Measurements from ENCODE around the gene ABCA7. TPM values are rescaled to one million over a fixed set of nuclear protein-coding genes. Genes with fewer than 3 reads are reported as not detected.

The ABCA7 gene
- total and polyA plus RNA-seq, 3 donors from 2014 or later = 7.3 to 14.6 (median 12.1) TPM

DNA sequence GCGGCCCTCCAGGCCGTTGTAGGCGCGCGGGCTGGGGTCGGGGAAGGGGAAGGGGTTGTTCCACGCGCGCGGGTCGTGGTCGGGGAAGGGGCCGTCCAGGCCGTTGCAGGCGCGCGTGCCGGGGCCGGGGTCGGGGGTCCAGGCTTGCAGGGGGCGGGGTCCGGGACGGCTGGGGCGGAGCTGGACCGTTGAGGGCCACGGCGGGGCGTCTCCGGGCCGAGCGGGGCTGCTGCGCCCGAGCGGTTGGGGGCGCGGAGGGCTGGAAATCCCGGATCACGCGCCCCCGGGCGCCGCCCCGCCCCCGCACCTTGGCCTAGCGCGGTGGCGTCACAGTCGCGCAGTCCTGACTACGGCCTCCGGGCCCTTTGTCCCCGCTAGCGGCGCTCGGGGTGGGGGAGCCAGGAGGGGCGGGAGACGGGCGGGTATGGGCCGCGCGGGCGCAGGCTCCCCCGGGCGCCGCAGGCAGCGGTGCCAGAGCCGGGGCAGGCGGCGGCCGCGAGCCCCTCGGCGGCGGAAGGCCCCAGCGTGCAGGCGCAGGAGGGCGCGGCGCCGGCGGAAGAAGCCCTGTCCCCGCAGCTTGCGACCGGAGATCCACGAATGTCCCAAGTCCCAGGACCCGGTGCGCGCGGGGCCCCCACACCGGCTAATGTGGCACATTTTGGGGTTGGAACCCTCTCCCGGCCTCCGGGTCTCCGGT, 64.6 kb downstream of the ABCA7 start:
- no peak for TF ChIP-seq POLR2A (IDR thresholded peaks at IDR 0.05)
- TF ChIP-seq, protein P1, sequence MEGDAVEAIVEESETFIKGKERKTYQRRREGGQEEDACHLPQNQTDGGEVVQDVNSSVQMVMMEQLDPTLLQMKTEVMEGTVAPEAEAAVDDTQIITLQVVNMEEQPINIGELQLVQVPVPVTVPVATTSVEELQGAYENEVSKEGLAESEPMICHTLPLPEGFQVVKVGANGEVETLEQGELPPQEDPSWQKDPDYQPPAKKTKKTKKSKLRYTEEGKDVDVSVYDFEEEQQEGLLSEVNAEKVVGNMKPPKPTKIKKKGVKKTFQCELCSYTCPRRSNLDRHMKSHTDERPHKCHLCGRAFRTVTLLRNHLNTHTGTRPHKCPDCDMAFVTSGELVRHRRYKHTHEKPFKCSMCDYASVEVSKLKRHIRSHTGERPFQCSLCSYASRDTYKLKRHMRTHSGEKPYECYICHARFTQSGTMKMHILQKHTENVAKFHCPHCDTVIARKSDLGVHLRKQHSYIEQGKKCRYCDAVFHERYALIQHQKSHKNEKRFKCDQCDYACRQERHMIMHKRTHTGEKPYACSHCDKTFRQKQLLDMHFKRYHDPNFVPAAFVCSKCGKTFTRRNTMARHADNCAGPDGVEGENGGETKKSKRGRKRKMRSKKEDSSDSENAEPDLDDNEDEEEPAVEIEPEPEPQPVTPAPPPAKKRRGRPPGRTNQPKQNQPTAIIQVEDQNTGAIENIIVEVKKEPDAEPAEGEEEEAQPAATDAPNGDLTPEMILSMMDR (IDR thresholded peaks at IDR 0.05) = peak in 1 of 3 experiments; percentile 7
- 1% methylated on average over 47 of the region's 93 CpGs; no CpG with 5 or more reads in 1 of the 2 donors for WGBS, 2 donors
- H3K27ac ChIP-seq = peak overlapping the region; percentile 97 to 99
- H3K4me3 ChIP-seq = peak overlapping the region; percentile 88 to 89
- peaks cover 40% of the 10 kb centered on the region for H3K4me1 ChIP-seq
- DNase-seq = peak; percentile 78
- no peaks in the 10 kb centered on the region for H3K27me3 ChIP-seq
- H3K9me3 ChIP-seq = no peaks in the 10 kb centered on the region
- intact Hi-C loops (cut with DNase I; ENCODE audit: low total_unique reads) = no loop called here
- H3K36me3 ChIP-seq (ENCODE audit: low read depth, missing control alignments) = no peaks in the 10 kb centered on the region

DNA sequence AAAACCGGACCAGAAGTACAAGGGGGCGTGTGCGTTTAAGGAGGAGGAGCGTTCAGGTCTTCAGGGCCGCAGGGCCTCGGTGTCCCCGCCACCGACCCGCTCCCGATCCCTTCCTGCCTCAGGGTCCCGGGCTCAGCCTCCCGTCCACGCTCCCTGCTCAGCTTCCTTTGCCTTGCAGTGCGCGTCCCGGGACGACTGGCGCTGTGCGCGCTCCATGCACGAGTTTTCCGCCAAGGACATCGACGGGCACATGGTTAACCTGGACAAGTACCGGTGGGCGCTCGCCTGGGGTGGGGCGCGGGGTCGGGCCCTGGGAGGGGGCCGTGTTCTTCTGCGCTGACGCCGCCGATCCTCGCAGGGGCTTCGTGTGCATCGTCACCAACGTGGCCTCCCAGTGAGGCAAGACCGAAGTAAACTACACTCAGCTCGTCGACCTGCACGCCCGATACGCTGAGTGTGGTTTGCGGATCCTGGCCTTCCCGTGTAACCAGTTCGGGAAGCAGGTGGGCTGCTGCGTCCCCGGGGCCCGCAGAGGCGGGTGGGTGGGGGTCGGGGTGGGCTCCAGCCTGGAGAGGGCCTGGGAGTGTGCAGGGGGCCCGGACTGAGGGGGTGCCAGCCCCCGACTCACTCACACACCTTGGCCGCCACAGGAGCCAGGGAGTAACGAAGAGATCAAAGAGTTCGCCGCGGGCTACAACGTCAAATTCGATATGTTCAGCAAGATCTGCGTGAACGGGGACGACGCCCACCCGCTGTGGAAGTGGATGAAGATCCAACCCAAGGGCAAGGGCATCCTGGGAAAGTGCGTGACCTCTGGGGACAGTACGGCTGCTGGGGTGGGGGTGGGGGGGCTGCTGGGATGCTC, 65.3 kb downstream of the ABCA7 start:
- Histone ChIP-seq H3K9me3 (no peaks in the 10 kb centered on the region), H3K27me3 (no peaks in the 10 kb centered on the region), H3K36me3 (ENCODE audit: low read depth, missing control alignments) (no peaks in the 10 kb centered on the region), H3K27ac (peak overlapping the region; percentile 97 to 99), H3K4me3 (peak overlapping the region; percentile 88 to 89), H3K4me1 (peaks cover 40% of the 10 kb centered on the region)
- 35 to 46% methylated on average over 13 to 68 of the region's 69 CpGs for WGBS, 2 donors
- TF ChIP-seq, protein P1 (IDR thresholded peaks at IDR 0.05) = no peak
- no peak for TF ChIP-seq POLR2A (IDR thresholded peaks at IDR 0.05)
- no peak for DNase-seq
- intact Hi-C loops (cut with DNase I; ENCODE audit: low total_unique reads) = no loop called here

DNA sequence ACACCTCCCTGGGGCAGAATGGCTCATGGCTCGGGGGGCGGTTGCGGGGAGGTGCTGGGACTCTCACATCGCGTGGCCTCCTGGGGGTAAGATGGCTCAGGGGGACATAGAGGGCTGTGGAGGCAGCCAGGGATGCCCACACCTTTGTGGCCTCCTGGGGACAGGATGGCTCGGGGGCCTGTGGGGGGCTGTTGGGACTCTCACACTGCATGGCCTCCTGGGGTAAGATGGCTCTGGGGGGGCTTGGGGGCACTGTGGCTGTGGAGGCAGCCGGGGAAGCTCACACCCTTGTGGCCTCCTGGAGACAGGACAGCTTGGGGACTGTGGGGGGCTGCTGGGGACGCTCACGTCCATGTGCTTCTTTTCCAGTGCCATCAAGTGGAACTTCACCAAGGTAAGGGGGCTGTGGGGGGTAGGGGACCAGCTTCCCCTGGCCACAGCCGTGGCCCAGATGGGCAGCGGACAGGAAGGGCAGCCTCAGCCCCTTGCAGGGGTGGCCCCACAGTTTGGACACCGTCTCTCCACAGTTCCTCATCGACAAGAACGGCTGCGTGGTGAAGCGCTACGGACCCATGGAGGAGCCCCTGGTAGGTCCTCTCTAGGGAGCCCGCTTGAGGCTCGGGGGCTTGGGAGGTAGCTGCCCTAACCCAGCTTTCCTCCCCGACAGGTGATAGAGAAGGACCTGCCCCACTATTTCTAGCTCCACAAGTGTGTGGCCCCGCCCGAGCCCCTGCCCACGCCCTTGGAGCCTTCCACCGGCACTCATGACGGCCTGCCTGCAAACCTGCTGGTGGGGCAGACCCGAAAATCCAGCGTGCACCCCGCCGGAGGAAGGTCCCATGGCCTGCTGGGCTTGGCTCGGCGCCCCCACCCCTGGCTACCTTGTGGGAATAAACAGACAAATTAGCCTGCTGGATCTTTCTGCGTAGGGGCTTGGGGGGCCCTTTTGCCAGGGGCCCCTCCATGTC, 66.2 kb downstream of the ABCA7 start:
- DNase-seq = no peak
- Histone ChIP-seq H3K4me3 (no peak overlapping the region), H3K36me3 (ENCODE audit: low read depth, missing control alignments) (no peaks in the 10 kb centered on the region), H3K27me3 (no peaks in the 10 kb centered on the region), H3K4me1 (peaks cover 46% of the 10 kb centered on the region), H3K27ac (peak overlapping the region in 1 of 2 donors; percentile 99), H3K9me3 (no peaks in the 10 kb centered on the region)
- 65 to 90% methylated on average over 16 to 32 of the region's 32 CpGs for WGBS, 2 donors
- TF ChIP-seq, protein P1 (IDR thresholded peaks at IDR 0.05) = no peak
- TF ChIP-seq POLR2A (IDR thresholded peaks at IDR 0.05) = no peak
- intact Hi-C loops (cut with DNase I; ENCODE audit: low total_unique reads) = no loop called here

DNA sequence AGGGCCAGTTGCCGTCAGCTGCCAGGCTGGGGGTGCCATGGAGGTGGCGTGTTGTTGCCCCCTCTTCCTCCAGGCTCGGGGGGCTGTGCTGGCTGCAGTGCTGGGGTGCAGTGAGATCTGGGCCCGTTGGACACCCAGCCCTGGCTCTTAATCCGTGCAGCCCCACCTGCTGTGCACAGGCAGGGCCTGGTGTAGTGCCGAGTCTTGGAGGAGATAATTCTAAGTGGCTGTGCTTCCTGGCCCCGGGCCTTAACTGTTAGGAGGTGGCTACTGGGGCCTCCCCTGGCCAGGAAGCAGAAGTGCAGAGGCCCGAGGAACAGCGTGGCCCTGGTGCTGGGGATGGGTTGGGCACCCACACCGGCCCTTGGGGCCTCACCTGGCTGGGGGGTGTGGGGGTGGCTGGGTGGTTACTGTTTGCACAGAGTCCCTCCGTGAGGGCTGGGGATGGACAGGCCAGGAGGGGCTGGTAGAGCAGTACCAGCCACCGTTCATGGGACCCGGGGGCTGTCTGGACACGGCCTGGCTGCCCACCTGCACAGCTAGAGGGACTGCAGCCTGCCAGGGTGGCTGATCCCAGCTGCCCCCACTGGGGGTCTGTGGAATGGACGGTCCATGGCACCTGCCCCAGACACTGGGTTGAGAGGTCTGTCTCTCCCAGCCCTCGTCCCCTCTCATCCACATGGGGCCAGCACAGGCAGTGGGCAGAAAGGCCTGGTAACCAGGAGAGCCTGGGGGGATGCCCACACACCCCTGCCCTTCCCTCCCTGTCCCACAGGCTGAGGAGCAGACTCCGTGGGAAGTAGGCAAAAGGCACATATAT, 67.1 kb downstream of the ABCA7 start:
- intact Hi-C loops (cut with DNase I; ENCODE audit: low total_unique reads) = no loop called here
- no peak for TF ChIP-seq POLR2A (IDR thresholded peaks at IDR 0.05)
- TF ChIP-seq, protein P1 (IDR thresholded peaks at IDR 0.05) = peak in 1 of 3 experiments; percentile 6

More for the DNA sequence above, 67.1 kb downstream of the ABCA7 start:
- H3K27me3 ChIP-seq = no peaks in the 10 kb centered on the region
- peaks cover 45% of the 10 kb centered on the region for H3K4me1 ChIP-seq
- H3K27ac ChIP-seq = no peak overlapping the region
- H3K4me3 ChIP-seq = no peak overlapping the region
- no peaks in the 10 kb centered on the region for H3K9me3 ChIP-seq
- 51% methylated on average over 7 to 14 of the region's 17 CpGs for WGBS, 2 donors
- no peaks in the 10 kb centered on the region for H3K36me3 ChIP-seq (ENCODE audit: low read depth, missing control alignments)
- DNase-seq = no peak

All from testis (tissue), 3 donors.